ENCODE data around the gene LRRK1.

- TF ChIP-seq CTCF (conservative IDR thresholded peaks at IDR 0.05; ENCODE audit: low read depth, low read length) (no peak), EZH2 (IDR thresholded peaks at IDR 0.05; ENCODE audit: low read length, unreplicated experiment) (no peak), EZH2phosphoT487 (IDR thresholded peaks at IDR 0.05; ENCODE audit: borderline replicate concordance, low read length) (no peak)
Observed at GRCh38 chr15:100880897-100881242, 38.3 kb upstream of the LRRK1 start.
